HG03280 (cell line): ENCODE results near the gene FMNL1.

Source experiments
- ATAC-seq: cut with Tn5 transposase; IDR thresholded peaks from one replicate; pipeline ENCODE4 v1.9.1; 2021; ENCODE audit warnings: mild to moderate bottlenecking, moderate library complexity; ENCODE audit not compliant: unreplicated experiment

Gene FMNL1

DNA sequence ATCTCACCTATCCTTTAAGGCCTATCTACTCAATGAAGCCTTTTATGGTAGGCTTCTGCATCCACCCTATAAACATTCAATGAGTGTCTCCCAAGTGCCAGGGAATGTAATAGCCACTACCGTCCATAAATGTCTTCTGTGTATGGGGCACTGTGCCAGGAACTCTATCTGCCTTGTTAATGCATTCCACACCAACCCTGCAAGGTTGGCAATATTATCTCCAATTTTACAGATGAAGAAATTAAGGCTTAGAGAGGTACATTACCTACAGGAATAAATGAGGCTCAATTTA, 75.1 kb downstream of the FMNL1 start:
- ATAC-seq: no peak
